GM20000 (cell line): ENCODE results near the gene ATF5.

Experiments
- DNase-seq: peaks from one replicate; pipeline ENCODE4 v3.0.0; 2012; ENCODE audit warnings: low spot score
- TF ChIP-seq, protein P1 (sequence below): IDR thresholded peaks from 2 replicates; pipeline ENCODE4 v1.5.1; 2012; ENCODE audit warnings: mild to moderate bottlenecking, control low read depth; ENCODE audit errors: extremely low read depth, missing control alignments

Gene ATF5

DNA sequence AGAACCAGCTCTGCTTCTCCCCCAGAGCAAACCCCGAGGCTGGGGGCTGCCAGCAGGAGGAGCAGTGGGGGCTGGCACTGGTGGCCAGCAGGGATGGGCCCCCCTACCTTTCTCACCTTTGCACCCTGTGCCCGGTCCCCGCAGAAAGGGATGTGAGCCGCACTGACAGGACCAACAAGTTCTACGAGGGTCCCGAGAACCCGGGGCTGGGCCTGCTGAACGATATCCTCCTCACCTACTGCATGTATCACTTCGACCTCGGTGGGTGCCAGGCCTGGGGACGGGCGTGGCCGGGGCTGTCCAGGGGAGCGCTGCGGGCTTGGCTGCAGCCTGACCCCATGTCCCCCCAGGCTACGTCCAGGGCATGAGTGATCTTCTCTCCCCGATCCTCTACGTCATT lies 44.9 kb upstream of the ATF5 start:
- TF ChIP-seq, protein P1, sequence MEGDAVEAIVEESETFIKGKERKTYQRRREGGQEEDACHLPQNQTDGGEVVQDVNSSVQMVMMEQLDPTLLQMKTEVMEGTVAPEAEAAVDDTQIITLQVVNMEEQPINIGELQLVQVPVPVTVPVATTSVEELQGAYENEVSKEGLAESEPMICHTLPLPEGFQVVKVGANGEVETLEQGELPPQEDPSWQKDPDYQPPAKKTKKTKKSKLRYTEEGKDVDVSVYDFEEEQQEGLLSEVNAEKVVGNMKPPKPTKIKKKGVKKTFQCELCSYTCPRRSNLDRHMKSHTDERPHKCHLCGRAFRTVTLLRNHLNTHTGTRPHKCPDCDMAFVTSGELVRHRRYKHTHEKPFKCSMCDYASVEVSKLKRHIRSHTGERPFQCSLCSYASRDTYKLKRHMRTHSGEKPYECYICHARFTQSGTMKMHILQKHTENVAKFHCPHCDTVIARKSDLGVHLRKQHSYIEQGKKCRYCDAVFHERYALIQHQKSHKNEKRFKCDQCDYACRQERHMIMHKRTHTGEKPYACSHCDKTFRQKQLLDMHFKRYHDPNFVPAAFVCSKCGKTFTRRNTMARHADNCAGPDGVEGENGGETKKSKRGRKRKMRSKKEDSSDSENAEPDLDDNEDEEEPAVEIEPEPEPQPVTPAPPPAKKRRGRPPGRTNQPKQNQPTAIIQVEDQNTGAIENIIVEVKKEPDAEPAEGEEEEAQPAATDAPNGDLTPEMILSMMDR: no peak
- DNase-seq: no peak

- DNase-seq: no peak
- TF ChIP-seq, protein P1: no peak
These were observed 44.2 kb upstream of the ATF5 start for GRCh38 chr19:49884760-49885159.

- TF ChIP-seq, protein P1: no peak
- DNase-seq: no peak
These were observed 41.9 kb upstream of the ATF5 start for GRCh38 chr19:49887037-49887664.

GRCh38 chr19:49887665-49888509 lies 41.1 kb upstream of the ATF5 start:
- TF ChIP-seq, protein P1: no peak
- DNase-seq: no peak

- TF ChIP-seq, protein P1: no peak
- no peak for DNase-seq
These were observed 40.5 kb upstream of the ATF5 start for GRCh38 chr19:49888510-49888824.

- no peak for DNase-seq
- TF ChIP-seq, protein P1: no peak
These were observed 39.8 kb upstream of the ATF5 start for GRCh38 chr19:49889038-49889686.
